ENCODE data around the gene CYB5D1.
A peak's percentile ranks its signal among the peaks of the same experiment; 100 is the strongest.

DNA sequence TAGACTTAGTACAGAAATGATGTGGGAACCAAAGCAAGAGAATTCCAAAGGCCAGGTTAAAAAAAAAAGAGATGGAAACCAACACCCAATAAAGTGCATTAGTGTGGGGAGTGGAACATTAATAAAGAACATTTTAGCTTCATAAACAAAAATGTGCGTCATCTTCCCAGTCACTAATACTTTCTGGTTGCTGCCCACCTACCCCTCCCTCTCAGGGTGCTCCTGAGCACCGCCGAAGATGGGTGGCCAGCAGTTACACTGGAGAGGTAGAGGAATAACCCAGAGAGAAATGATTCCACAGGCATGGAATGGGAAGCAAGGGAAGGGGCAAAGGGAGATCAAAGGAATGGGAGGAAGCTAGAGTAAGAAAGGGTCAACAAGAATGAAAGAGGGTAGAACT lies 24.8 kb downstream of the CYB5D1 start:
- TF ChIP-seq, protein P1, sequence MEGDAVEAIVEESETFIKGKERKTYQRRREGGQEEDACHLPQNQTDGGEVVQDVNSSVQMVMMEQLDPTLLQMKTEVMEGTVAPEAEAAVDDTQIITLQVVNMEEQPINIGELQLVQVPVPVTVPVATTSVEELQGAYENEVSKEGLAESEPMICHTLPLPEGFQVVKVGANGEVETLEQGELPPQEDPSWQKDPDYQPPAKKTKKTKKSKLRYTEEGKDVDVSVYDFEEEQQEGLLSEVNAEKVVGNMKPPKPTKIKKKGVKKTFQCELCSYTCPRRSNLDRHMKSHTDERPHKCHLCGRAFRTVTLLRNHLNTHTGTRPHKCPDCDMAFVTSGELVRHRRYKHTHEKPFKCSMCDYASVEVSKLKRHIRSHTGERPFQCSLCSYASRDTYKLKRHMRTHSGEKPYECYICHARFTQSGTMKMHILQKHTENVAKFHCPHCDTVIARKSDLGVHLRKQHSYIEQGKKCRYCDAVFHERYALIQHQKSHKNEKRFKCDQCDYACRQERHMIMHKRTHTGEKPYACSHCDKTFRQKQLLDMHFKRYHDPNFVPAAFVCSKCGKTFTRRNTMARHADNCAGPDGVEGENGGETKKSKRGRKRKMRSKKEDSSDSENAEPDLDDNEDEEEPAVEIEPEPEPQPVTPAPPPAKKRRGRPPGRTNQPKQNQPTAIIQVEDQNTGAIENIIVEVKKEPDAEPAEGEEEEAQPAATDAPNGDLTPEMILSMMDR (IDR thresholded peaks at IDR 0.05): no peak
- TF ChIP-seq POLR2A (IDR thresholded peaks at IDR 0.05): peak in 1 of 2 donors; percentile 38
